ENCODE results near the gene RSPH6A. TPM values are rescaled to one million over a fixed set of nuclear protein-coding genes. Genes with fewer than 3 reads are reported as not detected.

RSPH6A gene
- under 1 TPM in 1 of 4 donors, not detected in 3; 0.11 TPM for total RNA-seq

DNA sequence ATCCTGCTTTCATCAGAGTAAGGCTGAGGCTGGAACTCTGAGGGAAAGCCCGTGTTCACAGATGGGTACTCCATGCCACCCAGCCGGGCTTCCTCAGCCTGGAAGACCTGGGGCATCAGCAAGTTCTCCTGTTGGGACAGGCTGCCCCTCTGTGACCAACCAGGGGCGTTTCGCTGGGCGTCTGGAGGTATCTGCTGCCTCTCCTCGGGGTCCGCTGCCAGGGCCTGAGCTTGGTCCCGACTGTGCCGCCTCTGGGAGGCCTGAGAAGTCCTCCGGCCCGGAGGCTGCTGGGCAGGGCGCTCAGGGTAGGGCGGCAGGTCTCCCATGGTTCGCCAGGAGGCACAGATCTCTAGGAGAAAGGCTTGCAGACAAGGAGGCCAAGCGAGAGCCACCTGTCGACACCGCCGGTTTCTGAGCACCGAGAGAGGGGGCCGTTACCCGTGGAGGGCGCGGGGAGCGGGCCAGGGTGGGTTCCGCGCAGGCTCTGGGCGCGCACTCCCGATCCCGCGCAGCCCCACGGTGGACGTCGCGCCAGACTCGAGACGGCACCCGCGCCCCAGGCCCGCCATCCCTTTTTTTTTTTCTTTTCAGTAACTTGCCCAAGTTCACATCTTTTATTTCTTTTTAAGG is at the start of gene RSPH6A:
Gene RSPH6A (minus strand): TSS at position 458 of the 630 bp plus-strand sequence. CDS start 132 bp downstream, at position 326.
- H3K4me1 ChIP-seq, result peaks cover 14 to 30% (median 23%) of the 10 kb centered on the region in 4 donors
- intact Hi-C loops (cut with DNase I), result loop anchor here (5.0 kb wide), 1 partner anchor 67 kb away; no protein-coding TSS in a partner anchor
- TF ChIP-seq, protein P1, sequence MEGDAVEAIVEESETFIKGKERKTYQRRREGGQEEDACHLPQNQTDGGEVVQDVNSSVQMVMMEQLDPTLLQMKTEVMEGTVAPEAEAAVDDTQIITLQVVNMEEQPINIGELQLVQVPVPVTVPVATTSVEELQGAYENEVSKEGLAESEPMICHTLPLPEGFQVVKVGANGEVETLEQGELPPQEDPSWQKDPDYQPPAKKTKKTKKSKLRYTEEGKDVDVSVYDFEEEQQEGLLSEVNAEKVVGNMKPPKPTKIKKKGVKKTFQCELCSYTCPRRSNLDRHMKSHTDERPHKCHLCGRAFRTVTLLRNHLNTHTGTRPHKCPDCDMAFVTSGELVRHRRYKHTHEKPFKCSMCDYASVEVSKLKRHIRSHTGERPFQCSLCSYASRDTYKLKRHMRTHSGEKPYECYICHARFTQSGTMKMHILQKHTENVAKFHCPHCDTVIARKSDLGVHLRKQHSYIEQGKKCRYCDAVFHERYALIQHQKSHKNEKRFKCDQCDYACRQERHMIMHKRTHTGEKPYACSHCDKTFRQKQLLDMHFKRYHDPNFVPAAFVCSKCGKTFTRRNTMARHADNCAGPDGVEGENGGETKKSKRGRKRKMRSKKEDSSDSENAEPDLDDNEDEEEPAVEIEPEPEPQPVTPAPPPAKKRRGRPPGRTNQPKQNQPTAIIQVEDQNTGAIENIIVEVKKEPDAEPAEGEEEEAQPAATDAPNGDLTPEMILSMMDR (IDR thresholded peaks at IDR 0.05), result no peak
- TF ChIP-seq POLR2AphosphoS5 (IDR thresholded peaks at IDR 0.05) (no peak), POLR2A (IDR thresholded peaks at IDR 0.05; ENCODE audit: low read depth) (no peak), EP300 (IDR thresholded peaks at IDR 0.05) (no peak)
- 26% methylated on average over 14 of the region's 40 CpGs for WGBS
- peaks cover 0 to 49% (median 10%) of the 10 kb centered on the region in 4 donors for H3K27me3 ChIP-seq
- H3K27ac ChIP-seq (replicated peaks in 1 of 4), result no peak within 1 kb of the TSS
- H3K9me3 ChIP-seq, result no peaks in the 10 kb centered on the region
- peak within 1 kb of the TSS; percentile 35 to 51 (median 44) for H3K4me3 ChIP-seq
- no peak for DNase-seq (ENCODE audit: extremely low spot score)
- H3K36me3 ChIP-seq, result peaks cover 0 to 23% (median 7%) of the 10 kb centered on the region in 4 donors

DNA sequence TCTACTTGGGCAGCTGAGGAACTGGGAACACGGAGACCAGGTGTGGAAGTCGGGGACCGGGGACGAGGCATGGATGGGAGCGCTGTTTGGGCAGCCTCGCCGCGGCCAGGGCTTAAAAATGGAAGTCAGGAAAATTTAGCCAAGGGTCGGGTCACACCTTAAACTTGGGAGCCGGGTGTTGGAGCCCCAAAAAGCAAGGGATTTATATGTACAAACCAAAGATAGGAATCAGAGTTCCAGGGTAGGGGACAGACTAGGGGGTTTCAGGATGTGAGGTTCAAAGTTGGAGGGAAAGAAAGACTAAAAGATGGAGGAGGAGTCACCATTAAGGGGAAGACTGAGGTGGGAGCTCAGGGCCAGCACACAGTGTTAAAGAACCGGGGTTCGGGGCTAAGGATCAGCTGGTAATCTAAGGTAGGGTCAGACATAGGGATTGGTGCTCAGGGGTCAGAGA is 49.5 kb upstream of the RSPH6A start:
- intact Hi-C loops (cut with DNase I), result loop anchor here (10.0 kb wide), 1 partner anchor 150 kb away; no protein-coding TSS in a partner anchor
- TF ChIP-seq, protein P1 (IDR thresholded peaks at IDR 0.05), result no peak
- TF ChIP-seq EP300 (IDR thresholded peaks at IDR 0.05) (no peak), POLR2AphosphoS5 (IDR thresholded peaks at IDR 0.05) (no peak)
- no peak for DNase-seq (ENCODE audit: extremely low spot score)
- H3K4me1 ChIP-seq, result peaks cover 24 to 36% (median 33%) of the 10 kb centered on the region in 4 donors
- peak overlapping the region in 3 of 4 donors; percentile 94 to 99 (median 97) for H3K4me3 ChIP-seq
- H3K27ac ChIP-seq (replicated peaks in 1 of 4), result peak overlapping the region in 1 of 4 donors; percentile 16
- H3K9me3 ChIP-seq, result no peaks in the 10 kb centered on the region
- H3K27me3 ChIP-seq, result peaks cover 10 to 31% (median 16%) of the 10 kb centered on the region in 4 donors
- peaks cover 2 to 12% (median 4%) of the 10 kb centered on the region in 4 donors for H3K36me3 ChIP-seq
- 36% methylated on average over 12 of the region's 12 CpGs for WGBS

DNA sequence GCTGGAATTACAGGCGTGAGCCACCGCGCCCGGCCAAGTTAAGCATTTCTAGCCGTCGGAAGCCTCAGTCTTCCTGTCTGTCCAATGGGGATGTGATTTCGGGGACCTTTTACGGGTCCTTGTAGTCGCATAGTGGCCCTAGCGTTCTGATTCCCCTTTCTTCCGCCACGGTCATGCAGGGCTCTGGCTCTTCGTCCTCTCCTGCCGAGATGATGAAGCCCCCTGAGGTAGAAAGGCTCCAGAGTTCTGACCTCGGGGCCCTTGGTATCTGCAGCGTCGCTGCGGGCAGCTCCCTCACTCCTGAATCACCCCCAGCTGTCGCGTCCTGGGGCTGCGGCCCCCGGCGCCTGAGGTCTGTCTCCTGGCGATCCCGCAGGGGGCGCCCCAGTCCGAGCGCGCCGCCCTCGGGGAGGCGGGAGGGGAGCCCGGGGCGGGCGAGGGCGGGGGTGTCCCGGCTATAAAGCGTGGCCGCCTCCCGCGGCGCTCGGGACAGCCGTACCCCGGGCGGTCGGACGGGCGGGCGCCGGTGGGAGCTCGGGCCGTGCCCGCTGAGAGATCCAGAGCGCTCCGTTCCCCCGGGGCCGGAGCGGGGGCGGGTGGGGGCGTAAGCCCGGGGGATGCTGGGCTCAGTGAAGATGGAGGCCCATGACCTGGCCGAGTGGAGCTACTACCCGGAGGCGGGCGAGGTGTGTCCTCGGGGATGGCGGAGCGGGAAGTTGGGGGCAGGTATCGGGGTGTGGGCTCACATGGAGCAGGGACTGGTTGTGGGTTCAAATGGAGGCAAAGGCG is 48.9 kb upstream of the RSPH6A start, which contains the start of gene FOXA3:
Gene FOXA3 (plus strand): TSS at position 487 of the 789 bp plus-strand sequence. CDS start 131 bp downstream, at position 618.
- WGBS, result 5% methylated on average over 10 of the region's 71 CpGs

DNA sequence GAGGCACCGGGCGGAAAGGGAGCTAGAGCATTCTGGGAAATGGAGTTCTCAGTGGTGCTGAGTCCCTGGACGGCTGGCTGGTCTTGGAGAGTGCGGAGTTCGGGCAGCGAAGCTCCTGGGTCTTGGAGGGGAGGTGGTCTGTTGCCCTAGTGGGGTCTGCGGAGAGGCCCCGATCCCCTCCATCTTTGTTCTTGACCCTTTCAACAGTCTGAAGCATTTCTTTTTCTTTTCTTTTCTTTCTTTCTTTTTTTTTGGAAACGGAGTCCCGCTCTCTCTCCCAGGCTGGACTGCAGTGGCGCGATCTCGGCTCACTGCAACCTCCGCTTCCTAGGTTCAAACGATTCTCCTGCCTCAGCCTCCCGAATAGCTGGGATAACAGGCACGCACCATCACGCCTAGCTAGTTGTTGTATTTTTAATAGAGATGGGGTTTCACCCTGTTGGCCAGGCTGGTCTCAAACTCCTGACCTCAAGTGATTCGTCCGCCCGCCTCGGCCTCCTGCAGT is 48.3 kb upstream of the RSPH6A start:
- Histone ChIP-seq H3K4me1 (peaks cover 24 to 36% (median 33%) of the 10 kb centered on the region in 4 donors), H3K27ac (replicated peaks in 1 of 4) (peak overlapping the region in 2 of 4 donors; percentile 94 to 97), H3K4me3 (peak overlapping the region; percentile 94 to 100 (median 98)), H3K36me3 (peaks cover 5 to 25% (median 17%) of the 10 kb centered on the region in 4 donors), H3K27me3 (peaks cover 10 to 31% (median 16%) of the 10 kb centered on the region in 4 donors), H3K9me3 (no peaks in the 10 kb centered on the region)
- WGBS, result 4% methylated on average over 18 of the region's 22 CpGs
- DNase-seq (ENCODE audit: extremely low spot score), result no peak
- TF ChIP-seq POLR2A (IDR thresholded peaks at IDR 0.05; ENCODE audit: low read depth), result no peak
- TF ChIP-seq EP300 (IDR thresholded peaks at IDR 0.05), result no peak
- TF ChIP-seq, protein P1 (IDR thresholded peaks at IDR 0.05), result no peak
- intact Hi-C loops (cut with DNase I), result loop anchor here (2.0 to 10.0 kb wide), 2 partner anchors 23 to 151 kb away; partner anchors contain the start of gene IRF2BP1

More for the DNA sequence above, 48.9 kb upstream of the RSPH6A start, which contains the start of gene FOXA3:
- intact Hi-C loops (cut with DNase I), result loop anchor here (2.0 to 10.0 kb wide), 2 partner anchors 23 to 151 kb away; partner anchors contain the start of gene IRF2BP1
- Histone ChIP-seq H3K27ac (replicated peaks in 1 of 4) (peak within 1 kb of the TSS in 3 of 4 donors; percentile 16 to 97 (median 94)), H3K4me3 (peak within 1 kb of the TSS; percentile 94 to 100 (median 98)), H3K9me3 (no peaks in the 10 kb centered on the region), H3K27me3 (peaks cover 10 to 31% (median 16%) of the 10 kb centered on the region in 4 donors), H3K36me3 (peaks cover 5 to 18% (median 10%) of the 10 kb centered on the region in 4 donors), H3K4me1 (peaks cover 24 to 36% (median 33%) of the 10 kb centered on the region in 4 donors)
- TF ChIP-seq EP300 (IDR thresholded peaks at IDR 0.05), result no peak
- TF ChIP-seq, protein P1 (IDR thresholded peaks at IDR 0.05), result peak; percentile 52 to 64 (median 58)
- DNase-seq (ENCODE audit: extremely low spot score), result no peak
